RWPE1 (cell line): ENCODE results near the gene MASTL.

Experiments
- CTCF ChIA-PET: fragments of 350-600 bp; sonication (Branson Sonifier 250); formaldehyde crosslinking; extraction: SDS; loops from one replicate; lab custom pipeline; 2021; lab: Yijun Ruan, JAX
- POLR2A ChIA-PET: fragments of 400-600 bp; formaldehyde crosslinking; extraction: SDS; loops from one replicate; lab custom pipeline; 2020; ENCODE audit warnings: antibody characterized with exemption; ENCODE audit not compliant: low non-redundant PET; lab: Yijun Ruan, JAX
- DNase-seq: peaks from one replicate; pipeline ENCODE4 v3.0.0; 2012; ENCODE audit warnings: low spot score
- H3K27ac ChIP-seq: fragments of 450-650 bp; 2 replicates; pipeline ENCODE4 v1.5.1; 2017
- TF ChIP-seq, protein P1 (sequence below): fragments of 450-650 bp; conservative IDR thresholded peaks from 2 replicates; pipeline ENCODE4 v1.5.1; 2017; ENCODE audit warnings: low read depth, mild to moderate bottlenecking

The MASTL gene

DNA sequence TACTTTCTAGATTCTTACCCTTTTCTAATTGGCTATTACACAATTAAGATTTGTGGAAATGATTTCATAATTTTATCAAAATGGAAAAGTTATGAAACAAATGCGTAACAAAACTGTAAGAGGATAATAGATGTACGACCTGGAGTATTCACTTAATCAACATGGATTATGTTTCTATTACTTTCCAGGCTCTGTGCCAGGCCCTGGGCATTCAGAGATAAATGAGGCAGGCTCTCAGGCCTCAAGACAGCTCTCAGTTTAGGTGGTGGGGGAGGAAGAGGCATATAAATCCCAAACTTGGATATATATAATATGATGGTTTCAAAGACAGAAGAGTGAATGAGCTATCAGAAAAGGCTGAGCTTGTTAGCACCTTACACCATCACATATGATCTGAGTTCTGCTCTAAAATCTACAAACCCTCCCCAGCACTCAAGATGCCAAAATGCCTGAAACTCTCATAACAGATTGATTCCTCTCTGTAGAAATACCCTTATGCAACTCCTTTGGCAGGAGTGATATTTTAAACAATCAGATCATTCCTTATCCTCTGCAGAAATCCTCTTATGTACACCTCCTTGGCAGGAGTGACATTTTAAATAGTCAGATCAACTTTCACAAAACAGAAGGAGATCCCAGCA is 42.9 kb downstream of the MASTL start:
- no peak for DNase-seq
- POLR2A ChIA-PET: no interaction called here
- CTCF ChIA-PET: interaction anchor here (1.2 kb wide), 1 partner anchor 1043 kb away, joined by 3 read pairs; no protein-coding TSS in a partner anchor
- no peak overlapping the region for H3K27ac ChIP-seq
- TF ChIP-seq, protein P1, sequence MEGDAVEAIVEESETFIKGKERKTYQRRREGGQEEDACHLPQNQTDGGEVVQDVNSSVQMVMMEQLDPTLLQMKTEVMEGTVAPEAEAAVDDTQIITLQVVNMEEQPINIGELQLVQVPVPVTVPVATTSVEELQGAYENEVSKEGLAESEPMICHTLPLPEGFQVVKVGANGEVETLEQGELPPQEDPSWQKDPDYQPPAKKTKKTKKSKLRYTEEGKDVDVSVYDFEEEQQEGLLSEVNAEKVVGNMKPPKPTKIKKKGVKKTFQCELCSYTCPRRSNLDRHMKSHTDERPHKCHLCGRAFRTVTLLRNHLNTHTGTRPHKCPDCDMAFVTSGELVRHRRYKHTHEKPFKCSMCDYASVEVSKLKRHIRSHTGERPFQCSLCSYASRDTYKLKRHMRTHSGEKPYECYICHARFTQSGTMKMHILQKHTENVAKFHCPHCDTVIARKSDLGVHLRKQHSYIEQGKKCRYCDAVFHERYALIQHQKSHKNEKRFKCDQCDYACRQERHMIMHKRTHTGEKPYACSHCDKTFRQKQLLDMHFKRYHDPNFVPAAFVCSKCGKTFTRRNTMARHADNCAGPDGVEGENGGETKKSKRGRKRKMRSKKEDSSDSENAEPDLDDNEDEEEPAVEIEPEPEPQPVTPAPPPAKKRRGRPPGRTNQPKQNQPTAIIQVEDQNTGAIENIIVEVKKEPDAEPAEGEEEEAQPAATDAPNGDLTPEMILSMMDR: no peak

DNA sequence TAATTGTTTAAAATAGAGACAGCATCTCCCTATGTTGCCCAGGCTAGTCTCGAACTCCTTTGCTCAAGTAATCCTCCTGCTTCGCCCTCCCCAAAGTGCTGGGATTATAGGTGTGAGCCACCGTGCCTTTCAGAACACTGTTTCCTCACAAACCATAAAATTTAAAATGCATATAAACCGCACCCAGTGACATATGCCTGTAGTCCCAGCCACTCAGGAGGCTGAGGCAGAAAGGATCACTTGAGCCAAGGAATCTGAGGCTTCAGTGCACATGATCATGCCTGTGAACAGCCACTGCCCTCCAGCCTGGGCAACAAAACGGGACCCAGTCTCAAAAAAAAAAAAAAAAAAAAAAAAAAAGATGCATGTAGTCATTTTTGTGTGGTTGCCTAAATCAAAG is 48.7 kb downstream of the MASTL start:
- ChIA-PET POLR2A (no interaction called here), CTCF (no interaction called here)
- TF ChIP-seq, protein P1: no peak
- DNase-seq: no peak
- no peak overlapping the region for H3K27ac ChIP-seq

DNA sequence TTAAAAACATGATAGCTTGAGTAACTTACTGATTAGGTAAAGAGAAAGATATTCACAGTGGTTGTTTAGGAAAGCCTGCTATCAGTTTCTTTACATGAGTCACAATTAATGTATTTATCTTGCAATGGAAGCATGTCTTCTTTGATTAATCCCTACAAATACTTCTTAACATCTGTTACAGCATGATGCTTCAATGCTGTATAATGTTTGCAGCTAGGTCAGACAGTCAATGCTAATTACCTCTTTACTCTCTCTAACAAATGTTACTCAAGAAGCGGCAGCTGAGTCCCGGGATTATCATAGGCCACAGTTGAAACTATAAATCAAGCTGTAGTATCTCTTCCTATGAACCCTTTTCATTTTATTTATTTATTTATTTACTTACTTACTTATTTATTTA is 52.2 kb downstream of the MASTL start:
- CTCF ChIA-PET: interaction anchor here (0.7 kb wide), 1 partner anchor 219 kb away, joined by 3 read pairs; no protein-coding TSS in a partner anchor
- H3K27ac ChIP-seq: no peak overlapping the region
- POLR2A ChIA-PET: no interaction called here
- TF ChIP-seq, protein P1: no peak
- no peak for DNase-seq

DNA sequence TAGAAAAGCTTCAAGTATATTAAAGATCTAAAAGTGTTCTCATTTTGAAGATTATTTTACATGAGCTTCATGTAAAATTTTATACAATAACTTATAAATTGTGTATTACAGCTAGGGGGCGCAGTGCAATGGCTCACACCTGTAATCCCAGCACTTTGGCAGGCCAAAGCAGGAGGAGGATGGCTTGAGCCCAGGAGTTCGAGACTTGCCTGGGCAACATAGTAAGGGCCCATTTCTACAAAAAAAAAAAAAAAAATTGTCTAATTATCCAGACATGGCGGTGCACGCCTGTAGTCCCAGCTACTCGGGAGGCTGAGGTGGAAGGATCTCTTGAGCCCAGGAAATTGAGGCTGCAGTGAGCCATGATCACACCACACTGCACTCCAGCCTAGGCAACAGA is 68.8 kb downstream of the MASTL start:
- DNase-seq: no peak
- no peak overlapping the region for H3K27ac ChIP-seq
- ChIA-PET POLR2A (no interaction called here), CTCF (interaction anchor here (0.6 to 1.0 kb wide), 8 partner anchors 9 to 1353 kb away, joined by 3 to 7 read pairs (median 4); no protein-coding TSS in a partner anchor)
- TF ChIP-seq, protein P1: peak; percentile 75

DNA sequence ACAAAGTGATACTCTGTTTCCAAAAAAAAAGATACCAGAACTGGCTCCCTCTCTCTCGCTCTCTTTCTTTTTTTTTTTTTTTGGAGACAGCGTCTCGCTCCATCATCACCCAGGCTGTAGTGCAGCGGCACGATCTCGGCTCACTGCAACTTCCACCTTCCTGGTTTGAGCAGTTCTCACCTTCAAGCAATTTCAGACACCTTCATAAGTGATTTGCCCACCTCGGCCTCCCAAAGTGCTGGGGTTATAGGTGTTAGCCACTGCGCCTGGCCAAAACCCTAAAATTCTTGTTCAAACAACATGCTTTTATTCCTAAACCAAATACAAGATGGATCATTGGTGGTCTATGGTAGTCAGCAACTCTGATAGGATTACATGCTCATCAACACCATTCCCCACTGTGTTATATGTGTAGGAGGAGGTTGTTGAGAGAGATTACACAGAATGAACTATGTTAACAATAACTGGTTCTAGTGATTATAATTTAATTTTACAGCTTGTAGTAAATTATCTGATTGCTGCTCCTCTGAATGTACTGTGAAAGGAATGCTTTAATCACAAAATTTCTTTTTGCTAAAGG is 69.9 kb downstream of the MASTL start:
- POLR2A ChIA-PET: no interaction called here
- TF ChIP-seq, protein P1: no peak
- DNase-seq: no peak
- CTCF ChIA-PET: no interaction called here
- H3K27ac ChIP-seq: no peak overlapping the region

DNA sequence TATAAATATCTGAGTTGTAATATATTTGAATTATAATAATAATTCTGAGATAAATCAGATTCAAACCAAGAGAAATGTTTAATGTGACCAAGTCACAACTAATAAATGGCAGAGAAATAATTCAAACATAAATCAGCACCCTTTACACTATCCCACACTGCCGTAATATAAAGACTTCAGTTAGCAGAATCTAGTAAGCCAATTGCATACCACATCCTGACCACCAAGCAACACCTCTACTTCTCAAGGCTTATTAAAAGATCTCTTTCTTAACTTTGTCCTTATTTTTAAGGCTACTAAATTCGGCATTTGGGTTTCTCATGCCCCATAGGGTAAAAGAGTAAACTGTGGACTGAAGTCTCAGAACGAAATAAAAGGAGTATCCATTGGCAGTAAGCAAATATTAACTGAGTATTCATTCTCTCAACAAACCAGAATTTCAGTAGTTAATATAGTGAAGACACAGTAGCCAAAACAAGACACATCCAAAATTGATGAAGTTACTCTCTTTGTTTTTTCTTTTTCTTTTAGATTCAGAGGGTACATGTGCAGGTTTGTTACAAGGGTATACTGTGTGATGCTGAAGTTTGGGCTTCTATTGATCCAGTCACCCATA is 70.6 kb downstream of the MASTL start:
- ChIA-PET CTCF (no interaction called here), POLR2A (no interaction called here)
- no peak overlapping the region for H3K27ac ChIP-seq
- DNase-seq: no peak
- TF ChIP-seq, protein P1: no peak
